ENCODE measurements around the gene PAWR.

The PAWR gene

GRCh38 chr12:79596719-79597350, 93.9 kb downstream of the PAWR start:
- Histone ChIP-seq H3K9me3 (replicated peaks in 1 of 11) (no peaks in the 10 kb centered on the region), H3K4me1 (peaks cover 0 to 6% (median 0%) of the 10 kb centered on the region in 10 experiments; a peak in 3 of 20 replicates), H3K4me2 (peak overlapping the region in 5 of 11 experiments; percentile 4 to 25 (median 14); a peak in 3 of 22 replicates), H3K27me3 (no peaks in the 10 kb centered on the region), H4K20me1 (no peaks in the 10 kb centered on the region), H3K4me3 (no peak overlapping the region), H3K9ac (no peak overlapping the region), H3K27ac (no peak overlapping the region), H3K36me3 (peaks cover 0 to 36% (median 5%) of the 10 kb centered on the region in 11 experiments; a peak in 12 of 22 replicates)
- no peak for TF ChIP-seq Cebpa-rat (IDR thresholded peaks at IDR 0.05)

GRCh38 chr12:79595273-79595672, 95.5 kb downstream of the PAWR start:
- no peak overlapping the region for H3K27ac ChIP-seq
- H3K27me3 ChIP-seq = no peaks in the 10 kb centered on the region
- TF ChIP-seq Cebpa-rat (IDR thresholded peaks at IDR 0.05) = no peak
- peaks cover 0 to 44% (median 8%) of the 10 kb centered on the region in 11 experiments; a peak in 13 of 22 replicates for H3K36me3 ChIP-seq
- peaks cover 0 to 6% (median 0%) of the 10 kb centered on the region in 10 experiments; a peak in 3 of 20 replicates for H3K4me1 ChIP-seq
- no peaks in the 10 kb centered on the region for H3K9me3 ChIP-seq (replicated peaks in 1 of 11)
- H3K9ac ChIP-seq = no peak overlapping the region
- H3K4me3 ChIP-seq = no peak overlapping the region
- no peak overlapping the region for H3K4me2 ChIP-seq
- no peaks in the 10 kb centered on the region for H4K20me1 ChIP-seq

- no peak overlapping the region for H3K27ac ChIP-seq
Observed at GRCh38 chr12:79592865-79593264, 97.9 kb downstream of the PAWR start.

GRCh38 chr12:79591988-79592387, 98.8 kb downstream of the PAWR start:
- H3K9ac ChIP-seq = no peak overlapping the region
- H3K4me1 ChIP-seq = peaks cover 0 to 3% (median 0%) of the 10 kb centered on the region in 10 experiments; a peak in 3 of 20 replicates
- TF ChIP-seq Cebpa-rat (IDR thresholded peaks at IDR 0.05) = no peak
- no peaks in the 10 kb centered on the region for H3K27me3 ChIP-seq
- no peaks in the 10 kb centered on the region for H3K9me3 ChIP-seq (replicated peaks in 1 of 11)
- H3K27ac ChIP-seq = no peak overlapping the region
- no peaks in the 10 kb centered on the region for H4K20me1 ChIP-seq
- no peak overlapping the region for H3K4me2 ChIP-seq
- H3K4me3 ChIP-seq = no peak overlapping the region
- peaks cover 0 to 47% (median 8%) of the 10 kb centered on the region in 11 experiments; a peak in 13 of 22 replicates for H3K36me3 ChIP-seq

More at GRCh38 chr12:79592865-79593264, 97.9 kb downstream of the PAWR start:
- no peak for TF ChIP-seq Cebpa-rat (IDR thresholded peaks at IDR 0.05)
- H3K4me3 ChIP-seq = no peak overlapping the region
- no peaks in the 10 kb centered on the region for H3K27me3 ChIP-seq
- no peak overlapping the region for H3K9ac ChIP-seq
- no peaks in the 10 kb centered on the region for H4K20me1 ChIP-seq
- H3K36me3 ChIP-seq = peaks cover 0 to 49% (median 8%) of the 10 kb centered on the region in 11 experiments; a peak in 13 of 22 replicates
- H3K9me3 ChIP-seq (replicated peaks in 1 of 11) = no peaks in the 10 kb centered on the region
- no peak overlapping the region for H3K4me2 ChIP-seq
- peaks cover 0 to 6% (median 0%) of the 10 kb centered on the region in 10 experiments; a peak in 3 of 20 replicates for H3K4me1 ChIP-seq

DNA sequence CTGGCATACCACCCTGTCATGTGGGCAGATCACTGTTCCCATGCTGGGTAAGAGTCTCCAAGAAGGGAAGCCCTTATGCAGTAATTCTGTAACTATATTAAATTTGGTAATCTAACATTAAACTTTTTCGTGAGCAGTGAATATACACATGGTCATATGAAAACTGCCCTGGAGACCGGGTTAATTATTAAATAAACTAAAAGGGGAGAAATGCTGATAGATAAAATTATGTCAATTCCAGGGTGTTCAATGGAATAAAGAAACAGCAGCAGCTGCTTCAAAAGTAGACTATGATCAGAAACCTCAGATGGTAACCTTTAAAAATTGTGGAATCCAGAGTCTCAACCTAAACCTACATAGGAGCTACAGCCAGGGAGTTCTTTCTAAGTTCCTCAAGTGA, 100.0 kb downstream of the PAWR start:
- Histone ChIP-seq H3K27ac (no peak overlapping the region), H3K4me3 (no peak overlapping the region), H4K20me1 (no peaks in the 10 kb centered on the region), H3K27me3 (no peaks in the 10 kb centered on the region), H3K9me3 (replicated peaks in 1 of 11) (no peaks in the 10 kb centered on the region), H3K9ac (no peak overlapping the region), H3K36me3 (peaks cover 0 to 44% (median 8%) of the 10 kb centered on the region in 11 experiments; a peak in 13 of 22 replicates), H3K4me2 (no peak overlapping the region), H3K4me1 (no peaks in the 10 kb centered on the region)
- no peak for TF ChIP-seq Cebpa-rat (IDR thresholded peaks at IDR 0.05)

DNA sequence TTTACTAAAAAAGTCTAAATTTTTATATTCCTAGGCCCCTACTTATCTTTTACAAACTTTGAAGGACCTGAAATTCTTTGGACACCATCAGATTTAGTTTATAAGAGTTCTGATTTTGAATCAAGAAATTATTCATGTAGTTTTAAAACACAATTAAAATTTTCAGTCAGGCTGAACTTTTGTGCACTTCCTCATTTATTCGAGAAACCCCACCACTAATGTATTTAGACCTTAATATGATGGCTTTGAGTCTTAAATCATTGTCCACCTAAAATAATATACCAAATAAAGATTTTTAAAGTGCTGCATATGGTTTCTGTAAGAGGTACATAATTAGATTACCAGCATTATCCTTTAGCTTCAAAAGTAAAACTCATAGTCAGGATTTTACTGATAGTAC, 103.4 kb downstream of the PAWR start:
- H3K4me3 ChIP-seq = no peak overlapping the region
- H3K27me3 ChIP-seq = no peaks in the 10 kb centered on the region
- no peak overlapping the region for H3K27ac ChIP-seq
- no peaks in the 10 kb centered on the region for H4K20me1 ChIP-seq
- H3K36me3 ChIP-seq = peaks cover 0 to 20% (median under 1%) of the 10 kb centered on the region in 11 experiments; a peak in 10 of 22 replicates
- H3K9ac ChIP-seq = no peak overlapping the region
- no peaks in the 10 kb centered on the region for H3K4me1 ChIP-seq
- no peak overlapping the region for H3K4me2 ChIP-seq
- no peaks in the 10 kb centered on the region for H3K9me3 ChIP-seq (replicated peaks in 1 of 11)
- TF ChIP-seq Cebpa-rat (IDR thresholded peaks at IDR 0.05) = no peak

DNA sequence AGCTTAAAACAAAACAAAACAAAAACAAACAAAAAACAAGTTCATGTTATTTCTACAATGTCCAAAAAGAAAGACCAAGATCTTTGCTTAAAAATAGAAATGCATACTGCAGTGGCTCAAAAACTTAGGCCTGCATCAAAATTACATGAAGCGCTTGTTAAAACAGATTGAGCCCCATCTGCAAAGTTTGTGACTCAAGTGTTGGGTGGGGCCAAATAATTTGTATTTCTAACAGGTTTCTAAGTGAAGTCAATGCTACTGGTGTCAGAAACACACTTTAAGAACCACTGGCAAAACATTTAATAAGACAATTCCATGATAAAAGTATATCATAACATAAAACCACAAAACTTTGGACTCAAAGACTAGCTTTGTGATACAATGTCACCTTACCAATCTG, 105.6 kb downstream of the PAWR start:
- Histone ChIP-seq H3K4me2 (no peak overlapping the region), H3K27ac (no peak overlapping the region), H3K36me3 (peaks cover 0 to 5% (median 0%) of the 10 kb centered on the region in 11 experiments; a peak in 3 of 22 replicates), H3K4me3 (no peak overlapping the region), H3K9me3 (replicated peaks in 1 of 11) (no peaks in the 10 kb centered on the region), H4K20me1 (no peaks in the 10 kb centered on the region), H3K9ac (no peak overlapping the region), H3K27me3 (no peaks in the 10 kb centered on the region), H3K4me1 (no peaks in the 10 kb centered on the region)
- no peak for TF ChIP-seq Cebpa-rat (IDR thresholded peaks at IDR 0.05)

GRCh38 chr12:79573820-79574219, 116.9 kb downstream of the PAWR start:
- peaks cover 41 to 61% (median 52%) of the 10 kb centered on the region in 11 experiments for H3K9me3 ChIP-seq (replicated peaks in 1 of 11)
- no peaks in the 10 kb centered on the region for H3K27me3 ChIP-seq
- H3K4me3 ChIP-seq = no peak overlapping the region
- no peak overlapping the region for H3K4me2 ChIP-seq
- H3K9ac ChIP-seq = no peak overlapping the region
- no peaks in the 10 kb centered on the region for H3K4me1 ChIP-seq
- H4K20me1 ChIP-seq = no peaks in the 10 kb centered on the region
- H3K36me3 ChIP-seq = peaks cover 7 to 70% (median 40%) of the 10 kb centered on the region in 11 experiments; a peak in 20 of 22 replicates
- TF ChIP-seq Cebpa-rat (IDR thresholded peaks at IDR 0.05) = no peak
- no peak overlapping the region for H3K27ac ChIP-seq

DNA sequence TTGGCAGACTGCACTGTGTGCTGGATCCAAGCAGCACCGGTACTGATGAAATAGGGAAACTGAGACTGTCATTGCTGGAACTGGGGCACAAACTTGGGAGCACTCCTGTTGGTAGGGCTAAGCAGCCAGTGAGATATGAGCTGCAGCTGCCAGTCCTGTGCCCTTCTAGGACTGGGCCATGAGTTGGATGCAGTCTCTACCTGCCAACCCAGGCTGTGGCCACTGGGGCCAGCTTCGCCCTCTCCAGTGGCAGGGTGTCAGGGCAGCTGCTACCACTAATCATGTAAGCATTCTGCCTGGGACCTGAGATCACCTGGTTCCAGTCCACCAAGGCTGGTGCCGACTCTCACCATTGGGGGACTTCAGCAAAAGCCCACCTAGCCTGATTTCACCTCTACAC, 121.1 kb downstream of the PAWR start:
- H3K36me3 ChIP-seq = peaks cover 7 to 72% (median 44%) of the 10 kb centered on the region in 11 experiments; a peak in 20 of 22 replicates

More for the DNA sequence above, 121.1 kb downstream of the PAWR start:
- H4K20me1 ChIP-seq = no peaks in the 10 kb centered on the region
- no peaks in the 10 kb centered on the region for H3K27me3 ChIP-seq
- H3K4me3 ChIP-seq = no peak overlapping the region
- TF ChIP-seq Cebpa-rat (IDR thresholded peaks at IDR 0.05) = no peak
- H3K4me1 ChIP-seq = peaks cover 0 to 12% (median 0%) of the 10 kb centered on the region in 10 experiments; a peak in 4 of 20 replicates
- no peak overlapping the region for H3K4me2 ChIP-seq
- peaks cover 44 to 63% (median 52%) of the 10 kb centered on the region in 11 experiments for H3K9me3 ChIP-seq (replicated peaks in 1 of 11)
- H3K27ac ChIP-seq = no peak overlapping the region
- H3K9ac ChIP-seq = no peak overlapping the region
